ENCODE measurements around the gene SERPINB5.

GRCh38 chr18:63454497-63454896 is 22.3 kb upstream of the SERPINB5 start:
- TF ChIP-seq POLR2A (IDR thresholded peaks at IDR 0.05): no peak
- no peak for TF ChIP-seq CTCF (IDR thresholded peaks at IDR 0.05)
